Heart right ventricle (tissue), 16 donors: Measurements from ENCODE around the gene POLR2I. TPM values are rescaled to one million over a fixed set of nuclear protein-coding genes. Genes with fewer than 3 reads are reported as not detected.
A peak's percentile ranks its signal among the peaks of the same experiment; 100 is the strongest.

Experiments
- ATAC-seq, 8 donors: fragments of 200-7000 bp; cut with Tn5 transposase; one replicate each; pipeline ENCODE4 v1.9.1; 2020; ENCODE audit warnings: mild to moderate bottlenecking in 8 of 8, moderate library complexity in 8 of 8, moderate number of reproducible peaks in 1 of 8
- DNase-seq, 2 donors: peaks; one replicate each; pipeline ENCODE4 v3.0.0-alpha.2; 2020
- H3K27ac ChIP-seq, 10 donors: fragments of 200-600 bp; sonication (generic) in 2 of 10; one replicate each; pipeline versions ENCODE4 v1.5.0 to v1.8.0; 2020 to 2022; ENCODE audit warnings: mild to moderate bottlenecking in 3 of 10
- H3K27me3 ChIP-seq, 7 donors: fragments of 200-600 bp; one replicate each; pipeline ENCODE4 v1.8.0; 2021 to 2022; ENCODE audit warnings: mild to moderate bottlenecking in 2 of 7
- H3K36me3 ChIP-seq, 9 donors: fragments of 200-600 bp; sonication (generic) in 1 of 9; one replicate each; pipeline versions ENCODE4 v1.5.0 to v1.8.0; 2020 to 2022; ENCODE audit warnings: mild to moderate bottlenecking in 2 of 9
- H3K4me1 ChIP-seq, 9 donors: fragments of 200-600 bp; sonication (generic) in 1 of 9; one replicate each; pipeline versions ENCODE4 v1.5.0 to v1.8.0; 2020 to 2022; ENCODE audit warnings: mild to moderate bottlenecking in 4 of 9
- H3K4me3 ChIP-seq, 10 donors: fragments of 200-600 bp; sonication (generic) in 2 of 10; one replicate each; pipeline versions ENCODE4 v1.5.0 to v1.8.0; 2020 to 2022; ENCODE audit warnings: mild to moderate bottlenecking in 7 of 10, moderate library complexity in 2 of 10
- H3K9me3 ChIP-seq, 11 donors: fragments of 200-600 bp in 10 of 11; sonication (generic) in 2 of 11; one replicate each; pipeline versions ENCODE4 v1.5.0 to v1.8.0; 2013 to 2022; ENCODE audit warnings: mild to moderate bottlenecking in 2 of 11, control low read depth in 1 of 11, moderate library complexity in 1 of 11
- CTCF ChIP-seq, 9 donors: fragments of 200-600 bp; sonication (generic) in 2 of 9; IDR thresholded peaks; one replicate each; pipeline versions ENCODE4 v1.5.0 to v1.8.0; 2021 to 2022; ENCODE audit warnings: antibody characterized with exemption in 9 of 9, mild to moderate bottlenecking in 5 of 9, moderate library complexity in 1 of 9
- WGBS, 2 donors: extraction: QIAGEN DNeasy Blood & Tissue Kit; methylation state at CpG; one replicate each; pipeline ENCODE4 v1.1.7; 2013; ENCODE audit warnings: inconsistent platforms in 1 of 2; 5-methylcytosine and 5-hydroxymethylcytosine counted together
- intact Hi-C, 10 donors: fragments of 100-400 bp; cut with DNase I; formaldehyde crosslinking; loops; one replicate each; pipeline versions ENCODE4 v1.11.1 to v1.14.2; 2022
- polyA plus RNA-seq, 2 donors: library from polyadenylated mRNA; stranded (reverse); fragments of 200-250 nt; gene quantifications; one replicate each; pipeline ENCODE4 v1.2.3, GENCODE V29; 2013
- total RNA-seq, 10 donors: library from RNA; stranded (reverse); fragmentation: NEBNext Ultra II Directional in 3 of 10; extraction: Animal tissue kit (Norgen Biotek cat#: 25700) in 3 of 10; gene quantifications; one replicate each; pipeline versions ENCODE4 v1.2.1 to v1.2.4, GENCODE V29; 2021 to 2023
- donor health status: Arrhythmogenic right ventricular cardiomyopathy.
- donor health status: ischemic (EF 13 %, LVEDD 7.1; RV severe dilation, severe dysfunction).
- donor health status: healthy with polysubstance abuse.
- donor health status: DM: no; HTN: yes; CAD: no.
- donor health status: DM: no; HTN: no; CAD: no.
- donor health status: ischemic (EF 25% LVEDD 6.9; RV normal size, moderate dysfunction).
- donor health status: ischemic (EF 25% LVEDD 5.7; RV mildly dilated, moderate dysfunction).
- donor health status: healthy.
- donor health status: DM: yes; HTN: yes; CAD: no.
- donor health status: Ischemic cardiomyopathy.
- donor health status: ischemic (EF 35%, LVEDD 5.7; RV mildly dilated, moderate dysfunction).
- donor health status: nonischemic (EF 11% LVEDD 7.7; RV severe dilation, severe dysfunction).
- donor health status: DM: yes; HTN: yes; CAD: no.
- donor health status: PGD.
- donor health status: ischemic (EF 29% LVEDD 5.4; RV normal size, mild dysfunction).
- donor health status: nonischemic (EF 23%, LVEDD 6.1; RV moderate dilation, normal function).

POLR2I gene
- total and polyA plus RNA-seq, 12 donors = 83.7 to 153 (median 111) TPM

GRCh38 chr19:36142046-36142445, 27.4 kb upstream of the POLR2I start:
- no peak for DNase-seq
- Histone ChIP-seq H3K4me3 (peak overlapping the region in 2 of 10 donors; percentile 94 to 99), H3K27me3 (no peaks in the 10 kb centered on the region), H3K4me1 (peaks cover 0 to 22% (median 15%) of the 10 kb centered on the region in 9 donors), H3K27ac (peak overlapping the region in 7 of 10 donors; percentile 97 to 100 (median 99)), H3K9me3 (no peaks in the 10 kb centered on the region), H3K36me3 (peaks cover 6 to 57% (median 49%) of the 10 kb centered on the region in 9 donors)
- WGBS, 2 donors = 86 to 88% methylated on average over 8 to 14 of the region's 14 CpGs
- no peak for TF ChIP-seq CTCF (IDR thresholded peaks at IDR 0.05)
- intact Hi-C loops = no loop called here
- no peak for ATAC-seq

GRCh38 chr19:36141039-36141927, 26.6 kb upstream of the POLR2I start:
- Histone ChIP-seq H3K27me3 (no peaks in the 10 kb centered on the region), H3K4me3 (peak overlapping the region; percentile 73 to 99 (median 88)), H3K27ac (peak overlapping the region; percentile 89 to 100 (median 99)), H3K36me3 (peaks cover 4 to 49% (median 41%) of the 10 kb centered on the region in 9 donors), H3K9me3 (no peaks in the 10 kb centered on the region), H3K4me1 (peaks cover 0 to 30% (median 21%) of the 10 kb centered on the region in 9 donors)
- WGBS, 2 donors = 18% methylated on average over 42 of the region's 42 CpGs
- no peak for TF ChIP-seq CTCF (IDR thresholded peaks at IDR 0.05)
- intact Hi-C loops = no loop called here
- ATAC-seq (peak; percentile 62 to 80 (median 72)), DNase-seq (peak; percentile 87 to 88)

- peak overlapping the region; percentile 73 to 99 (median 88) for H3K4me3 ChIP-seq
- no peaks in the 10 kb centered on the region for H3K27me3 ChIP-seq
- H3K9me3 ChIP-seq = no peaks in the 10 kb centered on the region
- H3K4me1 ChIP-seq = peaks cover 0 to 34% (median 21%) of the 10 kb centered on the region in 9 donors
- peaks cover 2 to 41% (median 33%) of the 10 kb centered on the region in 9 donors for H3K36me3 ChIP-seq
- intact Hi-C loops = loop anchor here in 1 of 10 donors (1.0 kb wide), 1 partner anchor 29 kb away; no protein-coding TSS in a partner anchor
- H3K27ac ChIP-seq = peak overlapping the region; percentile 89 to 100 (median 99)
- WGBS, 2 donors = 0 to 1% methylated on average over 30 to 31 of the region's 31 CpGs
- peak; percentile 38 to 64 for DNase-seq
- no peak for TF ChIP-seq CTCF (IDR thresholded peaks at IDR 0.05)
- ATAC-seq = peak; percentile 6 to 27 (median 16)
These were observed 25.8 kb upstream of the POLR2I start for GRCh38 chr19:36140304-36141038.
